Sigmoid colon (tissue), 4 donors: ENCODE measurements around the gene KBTBD6.

Experiments
- EP300 ChIP-seq, 4 donors: sonication (generic); formaldehyde crosslinking; IDR thresholded peaks; one replicate each; pipeline ENCODE4 v1.6.1; 2017; ENCODE audit warnings: antibody characterized with exemption in 4 of 4
- POLR2AphosphoS5 ChIP-seq, 4 donors: sonication (generic); formaldehyde crosslinking; IDR thresholded peaks; one replicate each; pipeline ENCODE4 v1.6.1; 2017; ENCODE audit warnings: antibody characterized with exemption in 4 of 4
- TF ChIP-seq, protein P1 (sequence below), 4 experiments: fragments of 450-650 bp in 3 of 4; fragments of 200-600 bp in 1 of 4; IDR thresholded peaks; one replicate each; pipeline ENCODE4 v1.5.1; 2016 to 2019; ENCODE audit warnings: antibody characterized with exemption in 4 of 4, mild to moderate bottlenecking in 3 of 4, moderate library complexity in 2 of 4

DNA sequence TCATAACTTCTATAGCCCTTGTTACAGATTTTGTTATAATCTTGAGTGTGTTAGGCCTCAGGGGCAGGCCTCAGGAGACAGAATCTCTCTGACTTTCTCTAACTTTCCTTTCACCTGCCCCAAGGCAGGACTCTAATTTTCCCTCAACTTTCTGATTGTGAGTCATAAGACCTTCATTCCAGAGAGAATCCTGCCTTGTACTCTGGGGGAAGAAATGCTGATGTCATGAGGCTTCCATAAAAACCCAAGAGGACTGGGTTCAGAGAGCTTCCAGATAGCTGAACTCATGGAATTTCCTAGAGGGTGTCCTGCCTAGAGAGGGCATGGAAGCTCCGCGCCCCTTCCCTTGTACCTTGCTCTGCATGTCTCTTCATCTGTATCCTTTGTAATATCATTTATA lies 5.3 kb upstream of the KBTBD6 start:
- TF ChIP-seq, protein P1, sequence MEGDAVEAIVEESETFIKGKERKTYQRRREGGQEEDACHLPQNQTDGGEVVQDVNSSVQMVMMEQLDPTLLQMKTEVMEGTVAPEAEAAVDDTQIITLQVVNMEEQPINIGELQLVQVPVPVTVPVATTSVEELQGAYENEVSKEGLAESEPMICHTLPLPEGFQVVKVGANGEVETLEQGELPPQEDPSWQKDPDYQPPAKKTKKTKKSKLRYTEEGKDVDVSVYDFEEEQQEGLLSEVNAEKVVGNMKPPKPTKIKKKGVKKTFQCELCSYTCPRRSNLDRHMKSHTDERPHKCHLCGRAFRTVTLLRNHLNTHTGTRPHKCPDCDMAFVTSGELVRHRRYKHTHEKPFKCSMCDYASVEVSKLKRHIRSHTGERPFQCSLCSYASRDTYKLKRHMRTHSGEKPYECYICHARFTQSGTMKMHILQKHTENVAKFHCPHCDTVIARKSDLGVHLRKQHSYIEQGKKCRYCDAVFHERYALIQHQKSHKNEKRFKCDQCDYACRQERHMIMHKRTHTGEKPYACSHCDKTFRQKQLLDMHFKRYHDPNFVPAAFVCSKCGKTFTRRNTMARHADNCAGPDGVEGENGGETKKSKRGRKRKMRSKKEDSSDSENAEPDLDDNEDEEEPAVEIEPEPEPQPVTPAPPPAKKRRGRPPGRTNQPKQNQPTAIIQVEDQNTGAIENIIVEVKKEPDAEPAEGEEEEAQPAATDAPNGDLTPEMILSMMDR (IDR thresholded peaks at IDR 0.05): no peak
- no peak for TF ChIP-seq POLR2AphosphoS5 (IDR thresholded peaks at IDR 0.05)
- TF ChIP-seq EP300 (IDR thresholded peaks at IDR 0.05): no peak
